SJCRH30 (cell line): ENCODE results near the gene SSH2. TPM values are rescaled to one million over a fixed set of nuclear protein-coding genes. Genes with fewer than 3 reads are reported as not detected.
"Not testable (repeated sequence)": the region's sequence is repeated elsewhere in the genome, so short reads cannot be mapped to it uniquely, and the experiment has no call there.

ENCODE experiments used
- DNase-seq, 2 experiments: peaks; one replicate each; pipeline ENCODE4 v3.0.0-alpha.2; 2015 to 2020
- H3K27ac ChIP-seq: fragments of 250-450 bp; sonication (Bioruptor Pico); 2 replicates; pipeline ENCODE4 v1.5.1; 2020; ENCODE audit warnings: mild to moderate bottlenecking, moderate library complexity
- H3K27me3 ChIP-seq: fragments of 250-450 bp; sonication (Bioruptor Pico); 2 replicates; pipeline ENCODE4 v1.5.1; 2020; ENCODE audit warnings: mild to moderate bottlenecking, moderate library complexity
- H3K36me3 ChIP-seq: fragments of 250-450 bp; sonication (Bioruptor Pico); 2 replicates; pipeline ENCODE4 v1.5.1; 2020; ENCODE audit warnings: mild to moderate bottlenecking, moderate library complexity
- H3K4me1 ChIP-seq: fragments of 250-450 bp; sonication (Bioruptor Pico); 2 replicates; pipeline ENCODE4 v1.5.1; 2020; ENCODE audit warnings: mild to moderate bottlenecking, moderate library complexity
- H3K4me3 ChIP-seq: fragments of 250-450 bp; sonication (Bioruptor Pico); 2 replicates; pipeline ENCODE4 v1.5.1; 2020; ENCODE audit warnings: mild to moderate bottlenecking, moderate library complexity
- H3K9me3 ChIP-seq: fragments of 250-450 bp; sonication (Bioruptor Pico); replicated peaks from 2 replicates; pipeline ENCODE4 v1.5.1; 2020; ENCODE audit warnings: mild to moderate bottlenecking, moderate library complexity
- total RNA-seq: library from RNA; depleted of rRNA; stranded (reverse); fragments of >200 nt; shearing (Covaris generic); gene quantifications from 2 replicates; pipeline ENCODE4 v1.2.3, GENCODE V29; 2014; rRNA removed

The SSH2 gene, protein sequence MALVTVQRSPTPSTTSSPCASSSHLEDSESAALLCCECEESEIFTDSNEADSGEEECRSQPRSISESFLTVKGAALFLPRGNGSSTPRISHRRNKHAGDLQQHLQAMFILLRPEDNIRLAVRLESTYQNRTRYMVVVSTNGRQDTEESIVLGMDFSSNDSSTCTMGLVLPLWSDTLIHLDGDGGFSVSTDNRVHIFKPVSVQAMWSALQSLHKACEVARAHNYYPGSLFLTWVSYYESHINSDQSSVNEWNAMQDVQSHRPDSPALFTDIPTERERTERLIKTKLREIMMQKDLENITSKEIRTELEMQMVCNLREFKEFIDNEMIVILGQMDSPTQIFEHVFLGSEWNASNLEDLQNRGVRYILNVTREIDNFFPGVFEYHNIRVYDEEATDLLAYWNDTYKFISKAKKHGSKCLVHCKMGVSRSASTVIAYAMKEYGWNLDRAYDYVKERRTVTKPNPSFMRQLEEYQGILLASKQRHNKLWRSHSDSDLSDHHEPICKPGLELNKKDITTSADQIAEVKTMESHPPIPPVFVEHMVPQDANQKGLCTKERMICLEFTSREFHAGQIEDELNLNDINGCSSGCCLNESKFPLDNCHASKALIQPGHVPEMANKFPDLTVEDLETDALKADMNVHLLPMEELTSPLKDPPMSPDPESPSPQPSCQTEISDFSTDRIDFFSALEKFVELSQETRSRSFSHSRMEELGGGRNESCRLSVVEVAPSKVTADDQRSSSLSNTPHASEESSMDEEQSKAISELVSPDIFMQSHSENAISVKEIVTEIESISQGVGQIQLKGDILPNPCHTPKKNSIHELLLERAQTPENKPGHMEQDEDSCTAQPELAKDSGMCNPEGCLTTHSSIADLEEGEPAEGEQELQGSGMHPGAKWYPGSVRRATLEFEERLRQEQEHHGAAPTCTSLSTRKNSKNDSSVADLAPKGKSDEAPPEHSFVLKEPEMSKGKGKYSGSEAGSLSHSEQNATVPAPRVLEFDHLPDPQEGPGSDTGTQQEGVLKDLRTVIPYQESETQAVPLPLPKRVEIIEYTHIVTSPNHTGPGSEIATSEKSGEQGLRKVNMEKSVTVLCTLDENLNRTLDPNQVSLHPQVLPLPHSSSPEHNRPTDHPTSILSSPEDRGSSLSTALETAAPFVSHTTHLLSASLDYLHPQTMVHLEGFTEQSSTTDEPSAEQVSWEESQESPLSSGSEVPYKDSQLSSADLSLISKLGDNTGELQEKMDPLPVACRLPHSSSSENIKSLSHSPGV (N-terminal part only)
- total RNA-seq: 29.9 and 34.8 TPM in 2 replicates

DNA sequence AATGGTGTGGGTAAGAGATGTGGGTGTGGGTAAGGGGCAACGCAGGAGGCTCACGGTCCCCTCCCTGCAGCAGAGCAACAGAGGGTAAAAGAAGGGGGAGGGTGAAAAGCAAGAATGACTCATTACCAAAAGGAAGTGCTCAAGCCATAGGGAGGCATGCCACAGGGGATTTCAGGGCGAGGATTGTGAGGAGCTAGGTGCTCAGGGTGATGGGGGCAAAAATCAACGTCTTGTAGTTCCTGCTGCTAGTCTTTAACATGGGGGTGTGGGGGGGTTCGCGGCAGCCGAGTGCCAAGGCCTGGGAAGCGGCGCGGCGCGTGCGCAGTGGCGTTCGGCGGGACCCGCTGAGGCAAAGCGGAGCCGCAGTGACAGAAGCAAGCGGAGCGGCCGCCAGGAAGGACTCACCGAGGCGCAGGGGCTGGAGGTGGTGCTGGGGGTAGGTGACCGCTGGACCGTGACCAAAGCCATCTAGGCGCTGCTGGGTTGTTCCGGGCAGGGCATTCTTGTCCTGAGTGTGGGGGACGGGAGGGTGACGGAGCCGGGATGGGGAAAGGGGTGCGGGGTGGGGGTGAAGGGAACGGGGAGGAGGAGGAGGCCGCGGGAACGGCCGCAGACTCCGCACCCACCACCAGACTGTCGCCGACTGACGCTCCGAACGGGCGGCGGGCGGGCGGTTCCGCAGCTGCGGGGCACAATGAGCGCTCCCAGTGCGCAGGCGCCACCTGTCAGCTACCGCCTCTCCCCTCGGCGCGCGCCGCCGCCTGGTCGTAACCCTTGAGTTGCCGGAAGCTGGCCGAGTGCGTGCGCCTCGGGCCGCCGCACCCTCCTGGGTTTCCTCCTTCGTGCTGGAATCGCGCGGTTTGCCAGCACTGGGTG lies at the start of gene SSH2:
Gene SSH2, minus strand, starts transcription at position 696 of the 876 bp plus-strand sequence. Its CDS starts 228 bp downstream, at position 468.
- H3K4me3 ChIP-seq: peak within 1 kb of the TSS; percentile 74
- H3K27me3 ChIP-seq: no peaks in the 10 kb centered on the region
- H3K36me3 ChIP-seq: peaks cover 1% of the 10 kb centered on the region; the same call in 1 of the 2 replicates
- DNase-seq: peak; percentile 95 to 97
- no peaks in the 10 kb centered on the region for H3K9me3 ChIP-seq
- H3K27ac ChIP-seq: peak within 1 kb of the TSS; percentile 79
- H3K4me1 ChIP-seq: peaks cover 11% of the 10 kb centered on the region

- peak in 1 of 2 experiments; percentile 19 for DNase-seq
- Histone ChIP-seq H3K4me1 (0 out of 2 replicates have a peak, but pooled peaks cover 3% of the 10 kb centered on the region), H3K27ac (no peak overlapping the region), H3K27me3 (no peaks in the 10 kb centered on the region), H3K36me3 (no peaks in the 10 kb centered on the region), H3K9me3 (no peaks in the 10 kb centered on the region), H3K4me3 (no peak overlapping the region)
Observed at GRCh38 chr17:29977836-29978235, 47.8 kb upstream of the SSH2 start.

DNA sequence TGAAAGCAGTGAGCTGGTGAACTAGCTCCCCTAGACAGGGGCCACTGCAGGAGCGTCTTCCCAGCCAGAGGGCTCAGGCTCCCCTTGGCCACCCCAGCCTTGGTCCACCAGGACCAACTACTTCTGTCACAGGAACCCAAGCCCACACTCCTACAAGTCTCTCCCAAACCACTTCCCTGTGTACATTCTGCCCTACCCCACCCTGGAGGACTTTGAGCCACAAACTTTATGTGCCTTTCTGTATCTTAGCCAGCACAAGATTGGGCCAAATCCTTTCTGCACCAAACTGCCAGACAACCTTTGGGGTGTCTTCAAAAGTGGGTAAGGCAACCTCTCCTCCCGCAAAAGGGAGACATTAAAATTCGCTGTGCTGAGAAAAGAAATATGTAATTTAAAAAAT lies 43.0 kb upstream of the SSH2 start:
- no peak for DNase-seq
- Histone ChIP-seq H3K27ac (no peak overlapping the region), H3K4me3 (no peak overlapping the region), H3K36me3 (no peaks in the 10 kb centered on the region), H3K4me1 (0 out of 2 replicates have a peak, but pooled peaks cover 3% of the 10 kb centered on the region), H3K27me3 (no peaks in the 10 kb centered on the region), H3K9me3 (no peaks in the 10 kb centered on the region)

DNA sequence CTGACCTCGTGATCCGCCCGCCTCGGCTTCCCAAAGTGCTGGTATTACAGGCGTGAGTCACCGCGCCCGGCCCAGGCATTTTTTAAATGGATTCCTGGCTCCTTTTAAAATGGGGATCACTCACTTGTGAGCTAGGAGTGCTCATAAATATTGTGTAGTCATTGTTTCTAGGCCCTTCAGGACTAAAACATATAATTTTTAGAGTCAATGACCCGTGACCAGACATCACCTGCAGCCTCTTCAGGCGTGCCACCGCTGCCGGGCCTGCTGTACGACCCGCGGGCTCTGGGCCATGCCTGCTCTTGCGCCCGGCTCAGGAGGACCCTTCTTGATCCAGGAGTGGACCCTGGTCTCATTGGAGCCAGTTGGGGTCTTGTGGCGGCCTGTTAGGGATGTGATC lies 42.2 kb upstream of the SSH2 start:
- H3K27ac ChIP-seq: no peak overlapping the region
- no peaks in the 10 kb centered on the region for H3K9me3 ChIP-seq
- H3K4me3 ChIP-seq: no peak overlapping the region
- no peaks in the 10 kb centered on the region for H3K27me3 ChIP-seq
- H3K36me3 ChIP-seq: no peaks in the 10 kb centered on the region
- no peaks in the 10 kb centered on the region for H3K4me1 ChIP-seq
- no peak for DNase-seq

DNA sequence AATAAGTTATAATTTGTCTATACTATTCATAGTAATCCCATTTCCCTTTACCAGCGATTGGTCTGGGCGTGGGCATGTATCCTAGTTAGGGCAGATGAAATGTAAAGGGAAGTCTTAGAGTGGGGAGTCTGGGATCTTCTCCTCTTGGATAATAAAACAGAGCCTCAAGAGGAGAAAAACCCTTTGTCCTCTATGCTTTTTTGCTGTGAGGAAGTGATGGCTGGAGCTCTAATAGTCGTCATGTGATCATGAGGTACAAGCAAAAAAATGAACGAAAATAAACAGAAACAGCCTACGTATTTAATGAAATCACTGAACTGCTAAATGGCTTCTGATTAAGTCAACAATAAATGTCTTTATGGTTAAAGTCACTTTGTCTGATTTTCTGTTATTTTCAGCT lies 38.2 kb upstream of the SSH2 start:
- H3K4me3 ChIP-seq: no peak overlapping the region

DNA sequence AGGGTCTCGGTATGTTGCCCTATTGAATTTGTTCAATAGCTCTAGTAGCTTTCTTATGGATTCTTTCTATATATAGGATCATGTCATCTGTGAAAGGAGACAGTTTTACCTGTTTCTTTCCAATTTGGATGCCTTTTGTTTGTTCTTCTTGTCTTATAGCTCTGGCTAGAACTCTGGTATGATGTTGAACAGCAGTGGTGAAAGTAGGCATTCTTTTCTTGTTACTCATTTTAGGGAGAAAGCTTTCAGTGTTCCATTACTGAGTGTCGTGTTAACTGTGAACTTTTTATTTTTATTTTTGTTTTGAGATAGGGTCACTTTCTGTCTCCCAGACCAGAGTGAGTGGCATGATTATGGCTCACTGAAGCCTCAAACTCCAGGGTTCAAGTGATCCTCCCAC lies 32.6 kb upstream of the SSH2 start:
- Histone ChIP-seq H3K36me3 (0 out of 2 replicates have a peak, but pooled peaks cover 2% of the 10 kb centered on the region), H3K4me1 (no peaks in the 10 kb centered on the region), H3K27me3 (no peaks in the 10 kb centered on the region), H3K9me3 (peaks cover 4% of the 10 kb centered on the region; the same call in 1 of the 2 replicates), H3K4me3 (no peak overlapping the region), H3K27ac (no peak overlapping the region)
- DNase-seq: no peak

More for the DNA sequence above, 38.2 kb upstream of the SSH2 start:
- no peak for DNase-seq
- Histone ChIP-seq H3K4me1 (no peaks in the 10 kb centered on the region), H3K36me3 (no peaks in the 10 kb centered on the region), H3K27me3 (no peaks in the 10 kb centered on the region), H3K27ac (no peak overlapping the region), H3K9me3 (no peaks in the 10 kb centered on the region)

DNA sequence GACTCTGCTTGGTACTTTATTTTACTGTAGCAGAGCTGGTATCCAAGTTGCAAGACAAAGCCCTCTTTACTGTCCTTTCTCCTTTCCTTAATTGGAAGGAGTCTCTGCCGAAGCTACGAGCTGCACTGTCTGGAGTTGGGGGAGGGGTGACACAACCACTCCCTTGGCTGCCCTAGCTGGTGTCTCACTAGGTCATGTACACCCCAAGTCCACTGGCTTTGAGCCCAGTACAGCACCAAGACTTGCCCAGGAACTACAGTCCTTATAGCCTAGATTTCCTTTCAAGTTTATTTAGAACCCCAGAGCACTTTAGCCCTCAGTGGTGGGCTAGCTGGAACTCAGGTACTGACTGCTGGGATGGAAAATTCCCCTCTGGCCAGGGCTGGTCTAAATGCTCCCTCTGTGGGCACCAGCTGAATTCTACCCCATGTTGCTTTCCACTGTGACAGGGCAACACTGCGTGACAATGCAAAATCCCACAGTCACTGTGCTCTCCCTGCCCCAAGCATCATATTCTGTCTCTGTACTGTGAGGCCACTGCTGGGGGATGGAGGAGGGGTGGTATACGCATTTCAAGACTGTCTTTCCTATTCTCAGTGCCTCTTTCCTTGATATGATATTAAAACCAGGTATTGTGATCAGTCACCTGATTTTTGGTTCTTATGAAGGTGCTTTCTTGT lies 29.8 kb upstream of the SSH2 start:
- 0 out of 2 replicates have a peak, but pooled peaks cover 2% of the 10 kb centered on the region for H3K36me3 ChIP-seq
- H3K9me3 ChIP-seq: peaks cover 6% of the 10 kb centered on the region; the same call in 1 of the 2 replicates
- no peaks in the 10 kb centered on the region for H3K4me1 ChIP-seq
- H3K4me3 ChIP-seq: no peak overlapping the region
- H3K27me3 ChIP-seq: no peaks in the 10 kb centered on the region
- H3K27ac ChIP-seq: no peak overlapping the region
- DNase-seq: no peak

DNA sequence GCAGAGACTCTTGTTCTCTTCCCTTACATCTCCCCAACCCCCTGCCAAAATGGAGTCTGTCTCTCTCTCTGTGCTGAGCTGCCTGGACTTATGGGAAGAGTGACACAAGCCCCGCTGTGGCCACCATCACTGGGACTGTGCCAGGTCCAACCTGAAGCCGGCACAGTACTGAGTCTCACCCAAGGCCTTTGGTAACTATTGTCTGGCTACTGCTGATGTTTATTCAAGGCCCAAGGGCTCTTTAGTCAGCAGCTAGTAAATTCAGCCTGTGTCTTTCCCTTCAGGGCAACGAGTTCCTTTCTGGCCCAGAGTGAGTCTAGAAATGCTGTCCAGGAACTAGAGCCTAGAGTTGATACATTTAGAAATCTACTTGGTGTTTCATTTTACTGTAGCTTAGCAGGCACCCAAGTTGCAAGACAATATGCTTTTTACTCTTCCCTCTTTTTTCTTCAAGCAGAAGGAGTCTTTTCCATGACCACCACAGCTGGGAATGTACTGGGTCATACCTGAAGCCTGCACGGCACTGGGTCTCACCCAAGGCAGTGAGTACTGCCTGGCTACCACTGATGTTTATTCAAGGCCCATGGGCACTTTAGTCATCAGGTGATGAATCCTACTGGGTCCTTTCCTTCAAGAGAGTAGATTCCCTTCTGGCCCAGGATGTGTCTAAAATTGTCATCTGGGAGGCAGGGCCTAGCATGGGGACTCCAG lies 29.1 kb upstream of the SSH2 start:
- DNase-seq: no peak
- Histone ChIP-seq H3K27me3 (no peaks in the 10 kb centered on the region), H3K36me3 (0 out of 2 replicates have a peak, but pooled peaks cover 2% of the 10 kb centered on the region), H3K4me3 (no peak overlapping the region), H3K4me1 (no peaks in the 10 kb centered on the region), H3K9me3 (peaks cover 6% of the 10 kb centered on the region; the same call in 1 of the 2 replicates), H3K27ac (no peak overlapping the region)

- H3K36me3 ChIP-seq: not testable (repeated sequence)
Observed at GRCh38 chr17:29957488-29957887, 27.5 kb upstream of the SSH2 start.

GRCh38 chr17:29956225-29956624 lies 26.2 kb upstream of the SSH2 start:
- H3K27me3 ChIP-seq: no peaks in the 10 kb centered on the region
- DNase-seq: peak in 1 of 2 experiments; percentile 20
- no peaks in the 10 kb centered on the region for H3K4me1 ChIP-seq
- H3K27ac ChIP-seq: no peak overlapping the region
- H3K36me3 ChIP-seq: no peaks in the 10 kb centered on the region
- H3K9me3 ChIP-seq: peaks cover 6% of the 10 kb centered on the region; the same call in 1 of the 2 replicates
- no peak overlapping the region for H3K4me3 ChIP-seq

More at GRCh38 chr17:29957488-29957887, 27.5 kb upstream of the SSH2 start:
- not testable (repeated sequence) for DNase-seq, H3K4me3 ChIP-seq, H3K27ac ChIP-seq, H3K4me1 ChIP-seq, H3K27me3 ChIP-seq, H3K9me3 ChIP-seq

- Histone ChIP-seq H3K36me3 (no peaks in the 10 kb centered on the region), H3K27ac (no peak overlapping the region), H3K9me3 (peaks cover 6% of the 10 kb centered on the region; the same call in 1 of the 2 replicates), H3K27me3 (no peaks in the 10 kb centered on the region), H3K4me3 (no peak overlapping the region), H3K4me1 (no peaks in the 10 kb centered on the region)
- DNase-seq: no peak
Observed at GRCh38 chr17:29954405-29954804, 24.4 kb upstream of the SSH2 start.

GRCh38 chr17:29949696-29950095 lies 19.7 kb upstream of the SSH2 start:
- DNase-seq: no peak
- no peak overlapping the region for H3K4me3 ChIP-seq
- H3K27ac ChIP-seq: no peak overlapping the region
- no peaks in the 10 kb centered on the region for H3K9me3 ChIP-seq
- no peaks in the 10 kb centered on the region for H3K36me3 ChIP-seq
- H3K27me3 ChIP-seq: no peaks in the 10 kb centered on the region
- no peaks in the 10 kb centered on the region for H3K4me1 ChIP-seq
